H1 (cell line): Measurements from ENCODE around the gene RGL1. TPM values are rescaled to one million over a fixed set of nuclear protein-coding genes. Genes with fewer than 3 reads are reported as not detected.

ENCODE experiments used
- CTCF ChIA-PET: fragments of 300-600 bp; sonication (Branson Sonifier 250); formaldehyde crosslinking; loops from one replicate; lab custom pipeline; 2021; ENCODE audit not compliant: partially characterized antibody; lab: Charles Lee
- POLR2A ChIA-PET: fragments of 300-600 bp; sonication (Branson Sonifier 250); formaldehyde crosslinking; loops from one replicate; lab custom pipeline; 2021; ENCODE audit warnings: inconsistent platforms; ENCODE audit not compliant: partially characterized antibody; lab: Charles Lee
- DNase-seq, 2 experiments: peaks; one replicate each; pipeline versions ENCODE4 v3.0.0 to v3.0.0-alpha.2; 2010 to 2022; ENCODE audit warnings: low spot score in 2 of 2, low read depth in 1 of 2, mixed read lengths in 1 of 2
- FAIRE-seq: peaks from 2 replicates; lab custom pipeline; 2011; peaks lifted over from hg19 to GRCh38; lab: Jason Lieb, UNC
- H2AFZ ChIP-seq: 2 replicates; pipeline ENCODE4 v1.8.1; 2012; ENCODE audit warnings: low read length, inconsistent platforms
- H2AK5ac ChIP-seq: 2 replicates; pipeline ENCODE4 v1.6.1; 2013; ENCODE audit warnings: low read depth, low read length
- H2BK120ac ChIP-seq: replicated peaks from 2 replicates; pipeline ENCODE3; 2013; ENCODE audit warnings: low read depth, low read length, inconsistent platforms
- H2BK12ac ChIP-seq: 2 replicates; pipeline ENCODE4 v1.6.1; 2013; ENCODE audit warnings: low read depth, low read length
- H2BK15ac ChIP-seq: 2 replicates; pipeline ENCODE4 v1.6.1; 2013; ENCODE audit warnings: low read length
- H2BK20ac ChIP-seq: 2 replicates; pipeline ENCODE4 v1.6.1; 2013; ENCODE audit warnings: low read length
- H2BK5ac ChIP-seq: 2 replicates; pipeline ENCODE4 v1.6.1; 2013; ENCODE audit warnings: low read depth, low read length
- H3K14ac ChIP-seq: 2 replicates; pipeline ENCODE4 v1.6.1; 2013; ENCODE audit warnings: inconsistent platforms; ENCODE audit not compliant: insufficient read length
- H3K18ac ChIP-seq: 2 replicates; pipeline ENCODE4 v1.6.1; 2013; ENCODE audit warnings: low read length; ENCODE audit errors: extremely low read depth
- H3K23ac ChIP-seq: 2 replicates; pipeline ENCODE4 v1.6.1; 2013; ENCODE audit warnings: inconsistent platforms; ENCODE audit not compliant: insufficient read length
- H3K23me2 ChIP-seq: 2 replicates; pipeline ENCODE4 v1.6.1; 2013; ENCODE audit warnings: low read depth, low read length
- H3K27ac ChIP-seq: 2 replicates; pipeline ENCODE4 v1.6.1; 2011; ENCODE audit warnings: low read depth, low read length, inconsistent platforms
- H3K27me3 ChIP-seq, 4 experiments: replicated peaks in 1 of 4; 1 replicate in 1 of 4; 2 replicates in 3 of 4; pipeline versions ENCODE4 v1.6.1 to v1.8.1; 2011 to 2013; ENCODE audit warnings: low read length in 3 of 4, mild to moderate bottlenecking in 3 of 4, inconsistent platforms in 2 of 4, mixed read lengths in 2 of 4, moderate library complexity in 1 of 4; ENCODE audit not compliant: control insufficient read depth in 3 of 4, insufficient read depth in 3 of 4; ENCODE audit errors: extremely low read depth in 1 of 4
- H3K36me3 ChIP-seq, 4 experiments: 2 replicates each; pipeline versions ENCODE4 v1.6.1 to v1.8.1; 2011 to 2013; ENCODE audit warnings: mild to moderate bottlenecking in 4 of 4, low read length in 3 of 4, moderate library complexity in 2 of 4, control low read depth in 1 of 4, inconsistent platforms in 1 of 4; ENCODE audit not compliant: insufficient read depth in 4 of 4, control insufficient read depth in 2 of 4
- H3K4ac ChIP-seq: replicated peaks from 2 replicates; pipeline ENCODE3; 2013; ENCODE audit warnings: low read length, low read depth, mixed read lengths, inconsistent platforms; ENCODE audit not compliant: insufficient read length
- H3K4me1 ChIP-seq, 4 experiments: replicated peaks in 1 of 4; 1 replicate in 1 of 4; 2 replicates in 3 of 4; pipeline versions ENCODE4 v1.6.1 to v1.8.1; 2011 to 2013; ENCODE audit warnings: low read length in 3 of 4, inconsistent platforms in 2 of 4, mixed read lengths in 1 of 4; ENCODE audit not compliant: insufficient read depth in 4 of 4, control insufficient read depth in 3 of 4
- H3K4me2 ChIP-seq, 2 experiments: 2 replicates each; pipeline versions ENCODE4 v1.6.1 to v1.8.1; 2011 to 2013; ENCODE audit warnings: low read depth in 2 of 2, low read length in 2 of 2, control low read depth in 1 of 2, inconsistent platforms in 1 of 2, mild to moderate bottlenecking in 1 of 2; ENCODE audit not compliant: insufficient read depth in 1 of 2
- H3K4me3 ChIP-seq, 4 experiments: fragments of 200-600, 300-600 bp in 1 of 4; sonication (generic), shearing (Covaris generic), sonication (Bioruptor Twin) in 1 of 4; 2 replicates each; pipeline versions ENCODE4 v1.5.1 to v1.8.1; 2011 to 2016; ENCODE audit warnings: low read length in 4 of 4, low read depth in 3 of 4, control low read depth in 2 of 4, inconsistent platforms in 2 of 4, mild to moderate bottlenecking in 2 of 4, mixed read lengths in 1 of 4, moderate library complexity in 1 of 4; ENCODE audit not compliant: insufficient read depth in 2 of 4; ENCODE audit errors: extremely low read depth in 1 of 4
- H3K56ac ChIP-seq: replicated peaks from 2 replicates; pipeline ENCODE3; 2013; ENCODE audit warnings: low read depth, mild to moderate bottlenecking, mixed read lengths, low read length, inconsistent platforms; ENCODE audit not compliant: insufficient read length
- H3K79me1 ChIP-seq: 2 replicates; pipeline ENCODE4 v1.6.1; 2013; ENCODE audit warnings: low read depth, low read length, control low read depth
- H3K79me2 ChIP-seq, 2 experiments: 2 replicates each; pipeline versions ENCODE4 v1.6.1 to v1.8.1; 2012 to 2013; ENCODE audit warnings: low read length in 2 of 2, mild to moderate bottlenecking in 2 of 2, inconsistent platforms in 1 of 2; ENCODE audit not compliant: insufficient read depth in 2 of 2, control insufficient read depth in 1 of 2
- H3K9ac ChIP-seq, 4 experiments: replicated peaks in 1 of 4; 1 replicate in 1 of 4; 2 replicates in 3 of 4; pipeline versions ENCODE4 v1.6.1 to v1.8.1; 2011 to 2013; ENCODE audit warnings: low read depth in 3 of 4, low read length in 3 of 4, control low read depth in 2 of 4, mild to moderate bottlenecking in 2 of 4, moderate library complexity in 2 of 4, inconsistent platforms in 1 of 4; ENCODE audit errors: extremely low read depth in 1 of 4
- H3K9me3 ChIP-seq, 2 experiments: 2 replicates each; pipeline versions ENCODE4 v1.6.1 to v1.8.1; 2012 to 2013; ENCODE audit warnings: mild to moderate bottlenecking in 2 of 2, moderate library complexity in 2 of 2, control low read depth in 1 of 2, inconsistent platforms in 1 of 2, low read depth in 1 of 2, low read length in 1 of 2, mixed read lengths in 1 of 2; ENCODE audit not compliant: insufficient read depth in 2 of 2
- H4K20me1 ChIP-seq, 2 experiments: replicated peaks in 1 of 2; 2 replicates each; pipeline versions ENCODE3 to v1.8.1; 2011 to 2013; ENCODE audit warnings: inconsistent platforms in 2 of 2, low read length in 2 of 2, mild to moderate bottlenecking in 1 of 2; ENCODE audit not compliant: insufficient read depth in 2 of 2, control insufficient read depth in 1 of 2
- H4K5ac ChIP-seq: 2 replicates; pipeline ENCODE4 v1.6.1; 2013; ENCODE audit warnings: low read length, low read depth, mixed read lengths, inconsistent platforms; ENCODE audit not compliant: insufficient read length
- H4K8ac ChIP-seq: 2 replicates; pipeline ENCODE4 v1.8.0; 2013; ENCODE audit warnings: mild to moderate bottlenecking, moderate library complexity, low read length, inconsistent platforms; ENCODE audit not compliant: insufficient read depth; ENCODE audit errors: extremely low read depth
- H4K91ac ChIP-seq: replicated peaks from 2 replicates; pipeline ENCODE3; 2013; ENCODE audit warnings: low read length, mixed read lengths, inconsistent platforms; ENCODE audit not compliant: insufficient read length
- BACH1 ChIP-seq: IDR thresholded peaks from 2 replicates; pipeline ENCODE4 v1.6.1; 2012; ENCODE audit warnings: low read length, improper control_type of control experiment
- CHD1 ChIP-seq: IDR thresholded peaks from 2 replicates; pipeline ENCODE4 v1.6.1; 2012; ENCODE audit warnings: low read depth, low read length, improper control_type of control experiment
- CREB1 ChIP-seq: IDR thresholded peaks from 2 replicates; pipeline ENCODE4 v1.6.1; 2012; ENCODE audit warnings: inconsistent platforms
- EZH2 ChIP-seq: fragments of 200-600 bp; sonication (generic); IDR thresholded peaks from 2 replicates; pipeline ENCODE4 v1.7.1; 2012; ENCODE audit warnings: low read depth, mild to moderate bottlenecking, moderate library complexity, low read length, inconsistent platforms; ENCODE audit not compliant: severe bottlenecking
- FOSL1 ChIP-seq: IDR thresholded peaks from 2 replicates; pipeline ENCODE4 v1.6.1; 2011; ENCODE audit warnings: mild to moderate bottlenecking, low read depth, low read length, moderate library complexity; ENCODE audit not compliant: insufficient read depth
- KDM1A ChIP-seq: fragments of 200-600, 300-600 bp; sonication (generic); IDR thresholded peaks from 2 replicates; pipeline ENCODE4 v1.7.1; 2016; ENCODE audit warnings: mild to moderate bottlenecking, low read length, borderline replicate concordance
- RAD21 ChIP-seq, 2 experiments: IDR thresholded peaks in 1 of 2; conservative IDR thresholded peaks in 1 of 2; 2 replicates each; pipeline ENCODE4 v1.6.1; 2011; ENCODE audit warnings: low read depth in 2 of 2, low read length in 2 of 2, improper control_type of control experiment in 1 of 2, inconsistent platforms in 1 of 2, mild to moderate bottlenecking in 1 of 2, moderate library complexity in 1 of 2
- RNF2 ChIP-seq: fragments of 200-900, 300-1000 bp; sonication (generic); IDR thresholded peaks from 2 replicates; pipeline ENCODE4 v1.7.1; 2016; ENCODE audit warnings: borderline replicate concordance, low read depth, mild to moderate bottlenecking, antibody characterized with exemption, low read length; ENCODE audit not compliant: poor library complexity, severe bottlenecking; ENCODE audit errors: missing control alignments
- TAF1 ChIP-seq: IDR thresholded peaks from 2 replicates; pipeline ENCODE4 v1.6.1; 2011; ENCODE audit warnings: mild to moderate bottlenecking, low read depth, low read length
- WGBS, 2 experiments: shearing (Covaris generic) in 1 of 2; methylation state at CpG; one replicate each; pipeline versions ENCODE4 v1.1.6 to v1.1.7; 2013 to 2015; ENCODE audit warnings: low lambda C conversion rate in 2 of 2, mixed read lengths in 2 of 2, inconsistent platforms in 1 of 2, low coverage in 1 of 2, missing lambda C conversion rate in 1 of 2; ENCODE audit not compliant: insufficient replicate concordance in 2 of 2, insufficient coverage in 1 of 2, insufficient read length in 1 of 2; ENCODE audit errors: extremely low coverage in 1 of 2, missing lambda C conversion rate in 1 of 2; 5-methylcytosine and 5-hydroxymethylcytosine counted together
- polyA plus RNA-seq, 7 experiments: library from polyadenylated mRNA; depleted of rRNA in 3 of 7; stranded (reverse) in 5 of 7; unstranded in 2 of 7; fragments of >200 nt in 5 of 7; fragments of 200-250 nt in 2 of 7; gene quantifications; 1 replicate in 5 of 7; 2 replicates in 1 of 7; 4 replicates in 1 of 7; pipeline versions ENCODE4 v1.2.1 to v1.2.3, GENCODE V29; 2011 to 2013; ENCODE audit warnings: missing spikeins in 2 of 7, mixed read lengths in 2 of 7
- total RNA-seq: library from RNA; stranded (reverse); fragmentation: NEBNext Ultra II Directional; extraction: Animal tissue kit (Norgen Biotek cat#: 25700); gene quantifications from 2 replicates; pipeline ENCODE4 v1.2.1, GENCODE V29; 2021
- TF ChIP-seq, protein P1 (sequence below), 3 experiments: IDR thresholded peaks; 1 replicate in 2 of 3; 2 replicates in 1 of 3; pipeline versions ENCODE4 v1.5.1 to v1.6.1; 2011; ENCODE audit warnings: low read length in 3 of 3, mild to moderate bottlenecking in 3 of 3, inconsistent platforms in 2 of 3, low read depth in 1 of 3, moderate library complexity in 1 of 3; ENCODE audit not compliant: insufficient read depth in 1 of 3; ENCODE audit errors: control extremely low read depth in 1 of 3

Gene RGL1
- total and polyA plus RNA-seq, 2 of the 8 experiments (the other 6 are each of a cell fraction or from before 2014, with no cell fraction given), result 0.98 to 2.4 TPM

DNA sequence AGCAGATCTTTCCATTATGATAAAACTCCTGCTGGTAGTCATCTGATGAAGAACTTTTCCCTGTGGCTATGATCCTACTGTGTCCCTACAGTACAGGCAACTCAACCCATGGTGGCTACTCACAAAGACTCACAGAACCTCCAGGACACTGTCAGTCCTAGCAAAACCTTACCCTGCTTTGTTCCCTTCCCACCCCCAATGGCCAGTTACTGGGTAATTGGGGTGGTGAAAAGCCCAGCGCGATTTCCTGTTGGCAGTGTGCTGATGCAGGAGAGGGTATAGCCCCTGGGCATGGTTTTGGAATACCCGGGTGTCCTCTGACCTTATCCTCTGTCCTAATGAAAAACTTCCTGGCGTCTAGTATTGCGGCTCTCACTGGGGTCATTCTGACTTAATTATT is 533 bp upstream of the RGL1 start:
- H3K36me3 ChIP-seq, result no peaks in the 10 kb centered on the region
- H3K9me3 ChIP-seq, result 0 out of 4 replicates have a peak, but pooled peaks cover 0 to 3% of the 10 kb centered on the region in 2 experiments
- H3K14ac ChIP-seq, result no peak overlapping the region
- no peak overlapping the region for H3K9ac ChIP-seq
- H2BK12ac ChIP-seq, result no peak overlapping the region
- H2AFZ ChIP-seq, result peak overlapping the region; percentile 97; the same call in 1 of the 2 replicates
- H2BK120ac ChIP-seq, result no peak overlapping the region
- no peak overlapping the region for H4K8ac ChIP-seq
- H4K20me1 ChIP-seq, result no peaks in the 10 kb centered on the region
- peak overlapping the region; percentile 73 to 85 (median 80) for H3K4me3 ChIP-seq
- H4K5ac ChIP-seq, result no peak overlapping the region
- CTCF ChIA-PET, result interaction anchor here (1.2 kb wide), 1 partner anchor 111 kb away, joined by 3 read pairs; no protein-coding TSS in a partner anchor
- no peak overlapping the region for H3K23ac ChIP-seq
- H3K4me2 ChIP-seq, result peak overlapping the region; percentile 91 to 97; a peak in 3 of 4 replicates
- H2BK5ac ChIP-seq, result no peak overlapping the region
- no peak overlapping the region for H2BK15ac ChIP-seq
- no peak overlapping the region for H3K18ac ChIP-seq
- no peak overlapping the region for H3K56ac ChIP-seq
- no peak for FAIRE-seq
- peaks cover 0 to 13% (median 6%) of the 10 kb centered on the region in 4 experiments; a peak in 4 of 7 replicates for H3K27me3 ChIP-seq
- DNase-seq, result peak in 1 of 2 experiments; percentile 52
- peaks cover 0 to 9% (median 2%) of the 10 kb centered on the region in 4 experiments; a peak in 5 of 7 replicates for H3K4me1 ChIP-seq
- H3K79me1 ChIP-seq, result no peaks in the 10 kb centered on the region
- H3K23me2 ChIP-seq, result peaks cover 6% of the 10 kb centered on the region; the same call in 1 of the 2 replicates
- H2AK5ac ChIP-seq, result no peak overlapping the region
- 49% methylated on average over 5 of the region's 5 CpGs; no CpG with 5 or more reads in 1 of the 2 experiments for WGBS, 2 experiments
- H3K27ac ChIP-seq, result no peak overlapping the region
- no peak overlapping the region for H3K4ac ChIP-seq
- H4K91ac ChIP-seq, result no peak overlapping the region
- POLR2A ChIA-PET, result no interaction called here
- no peak overlapping the region for H2BK20ac ChIP-seq
- H3K79me2 ChIP-seq, result no peaks in the 10 kb centered on the region
- TF ChIP-seq EZH2 (no peak), CREB1 (no peak), RNF2 (no peak), BACH1 (no peak), CHD1 (no peak), KDM1A (no peak), RAD21 (IDR thresholded peaks at IDR 0.05 in 1 of 2, conservative IDR thresholded peaks at IDR 0.05 in 1 of 2; ENCODE audit: low read depth in 2 of 2, low read length in 2 of 2) (no peak), TAF1 (no peak), FOSL1 (no peak)
- TF ChIP-seq, protein P1, sequence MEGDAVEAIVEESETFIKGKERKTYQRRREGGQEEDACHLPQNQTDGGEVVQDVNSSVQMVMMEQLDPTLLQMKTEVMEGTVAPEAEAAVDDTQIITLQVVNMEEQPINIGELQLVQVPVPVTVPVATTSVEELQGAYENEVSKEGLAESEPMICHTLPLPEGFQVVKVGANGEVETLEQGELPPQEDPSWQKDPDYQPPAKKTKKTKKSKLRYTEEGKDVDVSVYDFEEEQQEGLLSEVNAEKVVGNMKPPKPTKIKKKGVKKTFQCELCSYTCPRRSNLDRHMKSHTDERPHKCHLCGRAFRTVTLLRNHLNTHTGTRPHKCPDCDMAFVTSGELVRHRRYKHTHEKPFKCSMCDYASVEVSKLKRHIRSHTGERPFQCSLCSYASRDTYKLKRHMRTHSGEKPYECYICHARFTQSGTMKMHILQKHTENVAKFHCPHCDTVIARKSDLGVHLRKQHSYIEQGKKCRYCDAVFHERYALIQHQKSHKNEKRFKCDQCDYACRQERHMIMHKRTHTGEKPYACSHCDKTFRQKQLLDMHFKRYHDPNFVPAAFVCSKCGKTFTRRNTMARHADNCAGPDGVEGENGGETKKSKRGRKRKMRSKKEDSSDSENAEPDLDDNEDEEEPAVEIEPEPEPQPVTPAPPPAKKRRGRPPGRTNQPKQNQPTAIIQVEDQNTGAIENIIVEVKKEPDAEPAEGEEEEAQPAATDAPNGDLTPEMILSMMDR (IDR thresholded peaks at IDR 0.05; ENCODE audit: control extremely low read depth in 1 of 3, insufficient read depth in 1 of 3, low read depth in 1 of 3, low read length in 3 of 3), result no peak
